Endodermal cell (in vitro differentiated cells): ENCODE measurements around the gene MAP10. TPM values are rescaled to one million over a fixed set of nuclear protein-coding genes. Genes with fewer than 3 reads are reported as not detected.

Source experiments
- DNase-seq: peaks from one replicate; pipeline ENCODE4 v3.0.0-alpha.2; 2017
- H3K27ac ChIP-seq: 2 replicates; pipeline ENCODE4 v1.5.1; 2013; ENCODE audit warnings: mild to moderate bottlenecking, low read depth, low read length, moderate library complexity
- H3K27me3 ChIP-seq: 2 replicates; pipeline ENCODE4 v1.6.1; 2013; ENCODE audit warnings: mild to moderate bottlenecking, low read length, moderate library complexity; ENCODE audit not compliant: insufficient read depth, control insufficient read depth, poor library complexity, severe bottlenecking
- H3K36me3 ChIP-seq: 2 replicates; pipeline ENCODE4 v1.7.0; 2013; ENCODE audit warnings: mild to moderate bottlenecking, low read length, moderate library complexity; ENCODE audit not compliant: control insufficient read depth, insufficient read depth
- H3K4me1 ChIP-seq: one replicate; pipeline ENCODE4 v1.7.0; 2013; ENCODE audit warnings: low read length; ENCODE audit not compliant: control insufficient read depth, insufficient read depth
- H3K4me3 ChIP-seq: 2 replicates; pipeline ENCODE4 v1.5.1; 2013; ENCODE audit warnings: mild to moderate bottlenecking, low read length, moderate library complexity
- H3K9ac ChIP-seq: 2 replicates; pipeline ENCODE4 v1.6.1; 2013; ENCODE audit warnings: mild to moderate bottlenecking, low read length, moderate library complexity; ENCODE audit not compliant: poor library complexity, severe bottlenecking; ENCODE audit errors: extremely low read depth
- H3K9me3 ChIP-seq: 2 replicates; pipeline ENCODE4 v1.6.1; 2013; ENCODE audit warnings: mild to moderate bottlenecking, low read length, moderate library complexity; ENCODE audit not compliant: control insufficient read depth
- H3K27ac Mint-ChIP-seq: 2 replicates; pipeline ENCODE4 v1.8.0; 2020; ENCODE audit warnings: mixed read lengths
- H3K27me3 Mint-ChIP-seq: 2 replicates; pipeline ENCODE4 v1.8.0; 2021; ENCODE audit warnings: mild to moderate bottlenecking, mixed read lengths; ENCODE audit not compliant: insufficient read depth
- H3K36me3 Mint-ChIP-seq: 2 replicates; pipeline ENCODE4 v1.8.0; 2020; ENCODE audit warnings: low read depth, mixed read lengths
- H3K4me1 Mint-ChIP-seq: 2 replicates; pipeline ENCODE4 v1.8.0; 2020; ENCODE audit warnings: mixed read lengths
- H3K4me3 Mint-ChIP-seq: 2 replicates; pipeline ENCODE4 v1.8.0; 2020; ENCODE audit warnings: mild to moderate bottlenecking, moderate library complexity, mixed read lengths
- H3K9me3 Mint-ChIP-seq: 2 replicates; pipeline ENCODE4 v1.8.0; 2020; ENCODE audit warnings: mild to moderate bottlenecking, mixed read lengths
- WGBS, 2 experiments: methylation state at CpG; one replicate each; pipeline versions ENCODE4 v1.1.5 to v1.1.7; 2013; ENCODE audit warnings: missing lambda C conversion rate in 2 of 2, mixed read lengths in 1 of 2; ENCODE audit not compliant: insufficient coverage in 1 of 2, insufficient read length in 1 of 2; 5-methylcytosine and 5-hydroxymethylcytosine counted together
- total RNA-seq, 2 donors: library from RNA; stranded (reverse); fragmentation: NEBNext Ultra II Directional in 1 of 2; extraction: Animal tissue kit (Norgen Biotek cat#: 25700) in 1 of 2; gene quantifications; 2 replicates in 1 of 2; 3 replicates in 1 of 2; pipeline ENCODE4 v1.2.1, GENCODE V29; 2021
- TF ChIP-seq, protein P1 (sequence below): fragments of 200-600 bp; sonication (generic); conservative IDR thresholded peaks from 2 replicates; pipeline ENCODE4 v1.5.0; 2021; ENCODE audit warnings: antibody characterized with exemption, mild to moderate bottlenecking

Gene MAP10
- total RNA-seq, 2 donors from 2014 or later, result 2.9 to 3.9 TPM

DNA sequence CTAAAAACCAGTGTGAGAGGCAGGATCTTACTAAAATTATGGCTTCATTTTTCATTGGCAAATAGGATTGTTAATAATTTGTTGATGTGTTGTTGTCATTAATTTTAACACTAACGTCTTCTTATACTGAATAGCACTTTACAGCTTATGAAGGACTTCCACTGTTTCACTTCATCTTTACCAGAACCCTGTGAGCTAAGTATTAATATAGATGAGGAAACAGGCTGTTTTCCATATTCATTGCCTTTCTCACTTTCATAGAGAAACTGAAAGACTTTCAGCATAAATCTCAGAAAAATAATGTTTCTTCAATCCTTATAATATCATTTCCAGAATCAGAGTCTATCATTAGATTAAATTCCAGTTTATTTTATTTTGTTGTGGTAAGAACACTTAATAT, 8.5 kb downstream of the MAP10 start:
- Mint-ChIP-seq H3K4me3 (no peak overlapping the region), H3K27me3 (no peaks in the 10 kb centered on the region), H3K9me3 (no peaks in the 10 kb centered on the region), H3K27ac (no peak overlapping the region), H3K4me1 (no peaks in the 10 kb centered on the region), H3K36me3 (no peaks in the 10 kb centered on the region)
- Histone ChIP-seq H3K27ac (no peak overlapping the region), H3K27me3 (no peaks in the 10 kb centered on the region), H3K9me3 (no peaks in the 10 kb centered on the region), H3K4me1 (no peaks in the 10 kb centered on the region), H3K9ac (no peak overlapping the region), H3K4me3 (no peak overlapping the region), H3K36me3 (no peaks in the 10 kb centered on the region)
- WGBS, 2 experiments, result no CpG with 5 or more reads among the region's 1 CpG
- TF ChIP-seq, protein P1, sequence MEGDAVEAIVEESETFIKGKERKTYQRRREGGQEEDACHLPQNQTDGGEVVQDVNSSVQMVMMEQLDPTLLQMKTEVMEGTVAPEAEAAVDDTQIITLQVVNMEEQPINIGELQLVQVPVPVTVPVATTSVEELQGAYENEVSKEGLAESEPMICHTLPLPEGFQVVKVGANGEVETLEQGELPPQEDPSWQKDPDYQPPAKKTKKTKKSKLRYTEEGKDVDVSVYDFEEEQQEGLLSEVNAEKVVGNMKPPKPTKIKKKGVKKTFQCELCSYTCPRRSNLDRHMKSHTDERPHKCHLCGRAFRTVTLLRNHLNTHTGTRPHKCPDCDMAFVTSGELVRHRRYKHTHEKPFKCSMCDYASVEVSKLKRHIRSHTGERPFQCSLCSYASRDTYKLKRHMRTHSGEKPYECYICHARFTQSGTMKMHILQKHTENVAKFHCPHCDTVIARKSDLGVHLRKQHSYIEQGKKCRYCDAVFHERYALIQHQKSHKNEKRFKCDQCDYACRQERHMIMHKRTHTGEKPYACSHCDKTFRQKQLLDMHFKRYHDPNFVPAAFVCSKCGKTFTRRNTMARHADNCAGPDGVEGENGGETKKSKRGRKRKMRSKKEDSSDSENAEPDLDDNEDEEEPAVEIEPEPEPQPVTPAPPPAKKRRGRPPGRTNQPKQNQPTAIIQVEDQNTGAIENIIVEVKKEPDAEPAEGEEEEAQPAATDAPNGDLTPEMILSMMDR, result no peak
- DNase-seq, result no peak

DNA sequence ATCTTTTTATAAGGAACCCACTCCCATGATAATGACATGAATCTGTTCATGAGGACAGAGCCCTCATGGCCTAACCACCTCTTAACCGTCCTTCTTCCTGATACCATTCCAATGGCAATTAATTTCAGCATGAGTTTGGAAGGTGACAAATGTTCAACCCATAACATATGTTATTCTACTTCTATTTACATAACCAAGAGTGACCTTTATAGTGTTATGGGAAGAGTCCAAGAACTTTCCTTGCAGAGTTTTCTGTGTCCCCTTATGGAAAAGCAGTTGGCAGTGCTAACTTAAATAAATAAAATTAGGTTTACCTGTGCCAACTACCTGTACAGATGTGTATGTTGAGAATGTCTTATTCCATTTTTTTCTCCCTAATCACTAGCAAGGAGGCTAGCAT, 11.1 kb downstream of the MAP10 start:
- H3K27me3 Mint-ChIP-seq, result no peaks in the 10 kb centered on the region
- no peak for DNase-seq
- no peak overlapping the region for H3K4me3 Mint-ChIP-seq
- H3K9me3 Mint-ChIP-seq, result no peaks in the 10 kb centered on the region
- H3K4me1 Mint-ChIP-seq, result no peaks in the 10 kb centered on the region
- H3K27ac Mint-ChIP-seq, result no peak overlapping the region
- H3K27me3 ChIP-seq, result no peaks in the 10 kb centered on the region
- no peaks in the 10 kb centered on the region for H3K9me3 ChIP-seq
- WGBS, 2 experiments, result 80 to 100% methylated on average over 1 of the region's 1 CpG
- H3K9ac ChIP-seq, result no peak overlapping the region
- no peaks in the 10 kb centered on the region for H3K36me3 ChIP-seq
- TF ChIP-seq, protein P1, result no peak
- no peaks in the 10 kb centered on the region for H3K36me3 Mint-ChIP-seq
- no peaks in the 10 kb centered on the region for H3K4me1 ChIP-seq
- no peak overlapping the region for H3K27ac ChIP-seq
- H3K4me3 ChIP-seq, result no peak overlapping the region

- Mint-ChIP-seq H3K4me3 (no peak overlapping the region), H3K36me3 (no peaks in the 10 kb centered on the region), H3K27me3 (no peaks in the 10 kb centered on the region), H3K9me3 (no peaks in the 10 kb centered on the region), H3K4me1 (no peaks in the 10 kb centered on the region), H3K27ac (no peak overlapping the region)
- Histone ChIP-seq H3K27ac (no peak overlapping the region), H3K9ac (no peak overlapping the region), H3K4me3 (no peak overlapping the region), H3K27me3 (no peaks in the 10 kb centered on the region), H3K36me3 (no peaks in the 10 kb centered on the region), H3K9me3 (no peaks in the 10 kb centered on the region), H3K4me1 (no peaks in the 10 kb centered on the region)
- no peak for DNase-seq
- TF ChIP-seq, protein P1, result no peak
- 93% methylated on average over 2 of the region's 2 CpGs; no CpG with 5 or more reads in 1 of the 2 experiments for WGBS, 2 experiments
Measured at GRCh38 chr1:232818040-232818439, 12.8 kb downstream of the MAP10 start.
